ENCODE results near the gene EEPD1.

The EEPD1 gene

GRCh38 chr7:36348771-36349170, 195.7 kb downstream of the EEPD1 start:
- Histone ChIP-seq H3K9ac (no peak overlapping the region), H3K9me3 (replicated peaks in 1 of 11) (peaks cover 0 to 7% (median 0%) of the 10 kb centered on the region in 11 experiments; a peak in 1 of 22 replicates), H3K4me2 (no peak overlapping the region), H3K27me3 (no peaks in the 10 kb centered on the region), H3K36me3 (no peaks in the 10 kb centered on the region), H3K4me3 (no peak overlapping the region), H4K20me1 (no peaks in the 10 kb centered on the region), H3K27ac (no peak overlapping the region), H3K4me1 (peaks cover 0 to 8% (median 5%) of the 10 kb centered on the region in 10 experiments; a peak in 8 of 20 replicates)
- TF ChIP-seq Cebpa-rat (IDR thresholded peaks at IDR 0.05), result no peak

- H3K9me3 ChIP-seq (replicated peaks in 1 of 11), result peaks cover 0 to 7% (median 0%) of the 10 kb centered on the region in 11 experiments; a peak in 1 of 22 replicates
- H3K27ac ChIP-seq, result no peak overlapping the region
- no peak overlapping the region for H3K4me2 ChIP-seq
- no peak overlapping the region for H3K4me3 ChIP-seq
- H3K9ac ChIP-seq, result no peak overlapping the region
- TF ChIP-seq Cebpa-rat (IDR thresholded peaks at IDR 0.05), result no peak
- no peaks in the 10 kb centered on the region for H3K27me3 ChIP-seq
- H4K20me1 ChIP-seq, result no peaks in the 10 kb centered on the region
- H3K36me3 ChIP-seq, result no peaks in the 10 kb centered on the region
- peaks cover 0 to 4% (median 3%) of the 10 kb centered on the region in 10 experiments; a peak in 8 of 20 replicates for H3K4me1 ChIP-seq
These were observed 196.6 kb downstream of the EEPD1 start for GRCh38 chr7:36349626-36350025.
